ENCODE measurements around the gene GSE1.

- no peak for TF ChIP-seq CTCF (IDR thresholded peaks at IDR 0.05)
- TF ChIP-seq POLR2AphosphoS5 (IDR thresholded peaks at IDR 0.05): no peak
Measured at GRCh38 chr16:85594273-85594977, 18.7 kb upstream of the GSE1 start.

All from breast epithelium (tissue), 3 donors.